Measurements from ENCODE around the gene KIAA1328. TPM values are rescaled to one million over a fixed set of nuclear protein-coding genes. Genes with fewer than 3 reads are reported as not detected.

KIAA1328 gene
- total RNA-seq, 1 donor from 2014 or later = 9.2 TPM

GRCh38 chr18:37249171-37249886, 420.4 kb downstream of the KIAA1328 start:
- no peak for DNase-seq (ENCODE audit: low spot score)
- Mint-ChIP-seq H3K4me3 (ENCODE audit: unreplicated experiment) (no peak overlapping the region), H3K9me3 (ENCODE audit: unreplicated experiment) (no peaks in the 10 kb centered on the region), H3K27ac (ENCODE audit: unreplicated experiment) (no peak overlapping the region), H3K36me3 (ENCODE audit: low read depth, unreplicated experiment) (peaks cover 7% of the 10 kb centered on the region), H3K27me3 (ENCODE audit: unreplicated experiment) (peaks cover 19% of the 10 kb centered on the region), H3K4me1 (ENCODE audit: unreplicated experiment) (peaks cover 10% of the 10 kb centered on the region)
- no peak for TF ChIP-seq CTCF (IDR thresholded peaks at IDR 0.05; ENCODE audit: unreplicated experiment)

GRCh38 chr18:37249895-37250618, 421.1 kb downstream of the KIAA1328 start:
- Mint-ChIP-seq H3K36me3 (ENCODE audit: low read depth, unreplicated experiment) (peaks cover 7% of the 10 kb centered on the region), H3K27ac (ENCODE audit: unreplicated experiment) (no peak overlapping the region), H3K4me3 (ENCODE audit: unreplicated experiment) (no peak overlapping the region), H3K27me3 (ENCODE audit: unreplicated experiment) (peaks cover 23% of the 10 kb centered on the region), H3K4me1 (ENCODE audit: unreplicated experiment) (peaks cover 10% of the 10 kb centered on the region), H3K9me3 (ENCODE audit: unreplicated experiment) (no peaks in the 10 kb centered on the region)
- DNase-seq (ENCODE audit: low spot score) = no peak
- TF ChIP-seq CTCF (IDR thresholded peaks at IDR 0.05; ENCODE audit: unreplicated experiment) = no peak

GRCh38 chr18:37251679-37252078, 422.8 kb downstream of the KIAA1328 start:
- Mint-ChIP-seq H3K4me3 (ENCODE audit: unreplicated experiment) (no peak overlapping the region), H3K27me3 (ENCODE audit: unreplicated experiment) (peaks cover 23% of the 10 kb centered on the region), H3K9me3 (ENCODE audit: unreplicated experiment) (no peaks in the 10 kb centered on the region), H3K27ac (ENCODE audit: unreplicated experiment) (no peak overlapping the region), H3K36me3 (ENCODE audit: low read depth, unreplicated experiment) (peaks cover 7% of the 10 kb centered on the region), H3K4me1 (ENCODE audit: unreplicated experiment) (peaks cover 10% of the 10 kb centered on the region)
- TF ChIP-seq CTCF (IDR thresholded peaks at IDR 0.05; ENCODE audit: unreplicated experiment) = no peak
- no peak for DNase-seq (ENCODE audit: low spot score)

GRCh38 chr18:37252342-37252741, 423.4 kb downstream of the KIAA1328 start:
- Mint-ChIP-seq H3K4me3 (ENCODE audit: unreplicated experiment) (peak overlapping the region; percentile 56), H3K27me3 (ENCODE audit: unreplicated experiment) (peaks cover 22% of the 10 kb centered on the region)

More at GRCh38 chr18:37252342-37252741, 423.4 kb downstream of the KIAA1328 start:
- peaks cover 7% of the 10 kb centered on the region for H3K36me3 Mint-ChIP-seq (ENCODE audit: low read depth, unreplicated experiment)
- no peak for TF ChIP-seq CTCF (IDR thresholded peaks at IDR 0.05; ENCODE audit: unreplicated experiment)
- H3K9me3 Mint-ChIP-seq (ENCODE audit: unreplicated experiment) = no peaks in the 10 kb centered on the region
- H3K27ac Mint-ChIP-seq (ENCODE audit: unreplicated experiment) = no peak overlapping the region
- no peak for DNase-seq (ENCODE audit: low spot score)
- H3K4me1 Mint-ChIP-seq (ENCODE audit: unreplicated experiment) = peaks cover 10% of the 10 kb centered on the region

All from endothelial cell (in vitro differentiated cells).